ENCODE data around the gene SRRM4.
"Not testable (repeated sequence)": the region's sequence is repeated elsewhere in the genome, so short reads cannot be mapped to it uniquely, and the experiment has no call there.

Gene SRRM4, protein sequence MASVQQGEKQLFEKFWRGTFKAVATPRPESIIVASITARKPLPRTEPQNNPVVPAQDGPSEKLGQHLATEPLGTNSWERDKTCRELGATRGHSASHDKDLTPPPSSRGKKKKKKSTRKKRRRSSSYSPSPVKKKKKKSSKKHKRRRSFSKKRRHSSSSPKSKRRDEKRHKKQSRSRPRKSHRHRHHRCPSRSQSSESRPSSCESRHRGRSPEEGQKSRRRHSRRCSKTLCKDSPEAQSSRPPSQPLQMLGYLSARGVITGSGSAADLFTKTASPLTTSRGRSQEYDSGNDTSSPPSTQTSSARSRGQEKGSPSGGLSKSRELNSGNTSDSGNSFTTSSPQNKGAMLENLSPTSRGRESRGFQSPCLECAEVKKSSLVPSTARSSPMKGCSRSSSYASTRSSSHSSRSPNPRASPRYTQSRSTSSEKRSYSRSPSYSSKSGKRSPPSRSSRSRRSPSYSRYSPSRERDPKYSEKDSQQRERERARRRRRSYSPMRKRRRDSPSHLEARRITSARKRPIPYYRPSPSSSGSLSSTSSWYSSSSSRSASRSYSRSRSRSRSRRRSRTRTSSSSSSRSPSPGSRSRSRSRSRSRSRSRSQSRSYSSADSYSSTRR

DNA sequence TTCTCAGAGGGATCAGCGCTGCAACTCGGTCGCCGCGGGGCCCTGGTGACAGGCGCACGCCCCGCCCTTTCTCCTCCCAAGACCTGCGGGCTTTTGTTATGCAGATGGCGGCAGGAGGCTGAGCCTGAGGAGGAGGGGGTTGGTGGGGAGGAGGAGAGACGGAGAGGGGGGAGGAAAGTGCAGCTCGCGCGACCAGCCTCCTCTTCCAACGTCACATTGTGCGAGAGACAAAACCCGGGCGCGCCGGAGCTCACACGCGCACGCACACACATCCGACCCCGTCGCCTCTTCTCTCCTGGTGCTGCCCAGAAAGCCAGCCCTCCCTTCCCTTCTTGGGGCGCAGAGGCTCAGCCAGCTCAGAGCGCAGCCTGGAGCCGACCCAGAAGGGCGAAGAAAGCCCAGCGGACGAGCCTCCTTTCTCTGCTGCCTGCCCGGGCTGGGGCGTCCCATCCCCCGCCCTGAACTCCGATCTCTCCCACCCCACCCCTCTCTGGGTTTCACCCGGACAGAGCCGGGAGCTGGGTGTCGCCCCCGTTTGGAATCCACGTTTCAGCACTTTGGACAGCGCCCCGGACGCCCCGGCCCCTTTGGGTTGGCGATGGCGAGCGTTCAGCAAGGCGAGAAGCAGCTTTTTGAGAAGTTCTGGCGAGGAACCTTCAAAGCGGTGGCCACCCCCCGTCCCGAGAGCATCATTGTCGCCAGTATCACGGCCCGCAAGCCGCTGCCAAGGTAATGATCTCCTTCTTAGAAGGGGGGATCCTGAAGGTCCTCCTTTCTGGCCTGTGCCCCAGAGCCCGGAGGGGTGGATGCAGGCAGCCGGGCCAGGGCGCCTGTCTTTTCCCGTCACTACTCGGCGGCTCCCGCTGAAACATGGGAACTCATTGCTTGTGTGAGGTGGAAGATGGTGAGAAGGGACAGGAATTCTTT, at the start of gene SRRM4:
TSS of gene SRRM4 (plus strand) at position 257 of the 927 bp plus-strand sequence. CDS start at position 599, 342 bp downstream.
- no peak for DNase-seq (ENCODE audit: low read depth)

- DNase-seq (ENCODE audit: low read depth): no peak
Measured at GRCh38 chr12:118946256-118946655, 35.1 kb upstream of the SRRM4 start.

GRCh38 chr12:118958520-118958919, 22.8 kb upstream of the SRRM4 start:
- DNase-seq (ENCODE audit: low read depth): no peak

DNA sequence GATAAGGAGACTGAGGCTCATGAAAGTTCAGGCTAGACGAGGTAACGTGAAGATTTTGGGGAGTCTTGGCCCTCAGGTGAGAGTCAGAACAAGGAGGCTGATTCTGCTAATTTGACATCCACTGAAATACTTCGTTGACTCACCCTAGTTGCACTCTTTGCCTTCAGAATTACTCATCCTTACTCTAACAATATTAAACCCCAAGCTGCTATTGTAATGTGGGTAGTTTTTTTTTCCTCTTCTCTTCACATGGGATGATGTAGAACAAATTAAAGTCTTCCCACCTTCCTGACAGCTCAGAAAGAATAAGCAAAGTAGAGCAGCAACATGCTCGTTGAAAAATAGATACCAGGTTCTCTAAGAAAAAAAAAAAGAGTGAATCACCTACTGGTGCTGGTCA, 22.0 kb upstream of the SRRM4 start:
- no peak for DNase-seq (ENCODE audit: low read depth)

DNA sequence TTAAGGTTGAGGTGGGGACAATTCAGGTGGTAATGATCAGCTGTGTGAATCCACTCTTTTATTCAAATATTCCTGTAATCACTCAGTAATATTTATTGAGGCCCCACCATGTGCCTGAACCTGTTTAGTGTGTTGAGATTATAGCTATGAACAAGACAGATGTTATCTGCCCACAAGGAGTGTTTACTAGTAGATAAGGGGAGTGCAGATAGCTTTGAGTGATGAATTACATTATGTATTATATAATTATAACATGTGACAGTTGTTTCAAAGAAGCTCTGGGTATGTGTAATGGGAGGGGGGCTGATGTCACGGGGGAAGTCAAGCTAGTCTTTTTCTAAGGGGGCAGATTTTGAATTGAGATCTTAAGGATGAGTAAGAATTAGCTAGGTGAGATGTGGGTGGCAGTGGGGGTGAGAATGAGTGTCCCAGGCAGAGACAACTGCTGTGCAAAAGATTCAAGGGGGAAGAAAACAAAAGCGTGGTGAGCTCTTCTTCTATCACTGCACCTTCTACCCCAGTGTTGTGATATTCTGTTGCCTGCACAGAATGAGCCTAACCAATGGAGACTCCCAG, 21.3 kb upstream of the SRRM4 start:
- DNase-seq (ENCODE audit: low read depth): no peak

GRCh38 chr12:118960865-118961264, 20.5 kb upstream of the SRRM4 start:
- no peak for DNase-seq (ENCODE audit: low read depth)

DNA sequence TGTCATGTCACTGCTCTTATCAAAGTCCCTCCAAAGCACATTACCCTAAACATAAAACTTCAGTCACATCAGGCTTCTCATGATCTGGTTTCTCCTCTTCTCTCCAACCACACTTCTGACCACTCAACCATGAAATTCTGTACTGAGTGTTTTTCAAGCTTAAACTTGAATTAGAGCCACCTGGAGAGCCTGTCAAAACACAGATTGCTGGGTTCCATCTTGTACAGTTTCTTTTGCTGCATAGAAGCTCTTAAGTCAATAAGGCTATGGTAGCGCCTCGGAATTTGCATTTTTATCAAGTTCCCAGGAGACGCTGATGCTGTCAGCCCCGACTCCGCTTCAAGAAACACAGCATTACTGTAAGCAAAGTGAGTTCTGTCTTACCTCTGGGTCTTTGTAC, 16.4 kb upstream of the SRRM4 start:
- DNase-seq (ENCODE audit: low read depth): no peak

DNA sequence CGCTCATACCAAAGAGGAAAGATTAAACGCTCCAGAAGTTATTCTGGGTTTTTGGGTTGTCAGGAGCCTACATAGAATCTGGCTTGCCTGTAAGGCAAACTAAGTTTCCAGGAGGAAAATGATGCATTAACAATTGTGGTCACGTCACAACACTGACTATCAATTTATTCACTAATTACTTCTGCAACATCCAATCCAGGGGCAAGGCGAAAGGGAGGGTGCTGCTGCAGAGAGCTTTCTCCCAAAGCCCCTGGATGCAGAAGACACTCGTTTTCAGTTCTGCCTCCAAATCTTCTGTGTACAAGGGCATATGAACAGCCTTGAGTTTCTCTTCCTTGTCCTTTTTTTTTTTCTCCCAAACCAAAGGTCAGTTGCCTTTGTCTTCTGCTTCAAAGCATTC, 10.5 kb upstream of the SRRM4 start:
- DNase-seq (ENCODE audit: low read depth): no peak

- DNase-seq (ENCODE audit: low read depth): no peak
Measured at GRCh38 chr12:118972982-118973381, 8.4 kb upstream of the SRRM4 start.

DNA sequence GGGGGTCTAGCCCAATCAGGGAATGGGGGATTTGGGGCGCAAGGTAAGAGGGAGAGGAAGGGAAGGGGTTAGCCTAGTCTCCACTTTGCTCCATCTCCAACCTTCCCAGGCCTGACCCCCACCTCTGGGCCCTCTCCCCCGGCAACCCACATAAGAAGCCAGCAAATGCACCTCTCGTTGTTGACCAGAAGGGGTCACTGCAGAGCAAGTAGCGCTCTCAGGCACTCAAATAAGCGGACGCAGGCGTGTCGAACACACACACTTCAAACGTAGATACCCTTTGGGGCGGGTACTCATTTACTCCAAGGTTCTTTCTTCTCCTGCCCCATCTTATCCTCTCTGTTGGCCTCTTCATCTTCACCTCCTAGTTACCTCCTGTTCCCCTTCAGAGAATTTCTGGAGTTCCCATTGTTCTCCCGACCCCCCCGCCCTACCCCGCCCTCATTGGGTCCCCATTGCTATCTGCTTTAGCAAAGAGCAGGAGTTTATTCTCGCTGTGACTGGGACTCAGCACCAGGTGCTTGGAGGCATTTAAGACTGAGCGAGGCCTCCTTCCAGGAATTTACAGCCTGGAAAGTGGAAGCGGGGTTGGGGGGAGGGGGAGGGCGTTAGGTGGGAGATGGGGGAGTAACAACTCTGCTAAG, 1.5 kb upstream of the SRRM4 start:
- no peak for DNase-seq (ENCODE audit: low read depth)

DNA sequence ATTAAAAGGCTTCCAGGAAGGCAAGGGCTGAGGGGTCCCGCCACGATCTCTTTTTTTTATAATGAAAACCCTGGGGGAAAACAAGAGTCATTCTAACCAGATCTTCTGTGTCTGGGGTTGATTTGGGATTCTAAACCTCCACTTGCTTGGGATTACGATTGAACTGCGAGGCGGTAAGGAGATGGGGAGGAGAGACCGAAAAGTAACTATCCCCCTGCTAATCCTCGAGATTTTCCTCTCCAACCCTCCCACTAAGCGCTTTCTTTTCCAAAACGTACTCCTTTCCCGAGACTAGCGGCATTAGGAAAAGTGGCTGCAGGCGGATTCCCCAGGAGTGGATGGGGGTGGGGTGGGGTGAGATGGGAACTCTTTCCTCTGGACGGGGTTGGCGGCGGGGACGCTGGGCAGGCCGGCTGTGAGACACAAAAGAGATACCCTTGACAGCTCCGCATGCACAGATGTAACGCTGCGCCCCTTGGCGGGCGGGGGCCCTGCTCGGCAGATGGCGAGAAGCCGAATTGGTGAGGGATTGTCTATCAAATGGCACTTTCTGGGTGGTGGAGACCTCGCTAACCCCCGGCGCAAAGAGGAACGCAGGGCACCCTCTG, 830 bp upstream of the SRRM4 start:
- no peak for DNase-seq (ENCODE audit: low read depth)

- DNase-seq (ENCODE audit: low read depth): no peak
Measured at GRCh38 chr12:118982302-118982701, 961 bp downstream of the SRRM4 start.

DNA sequence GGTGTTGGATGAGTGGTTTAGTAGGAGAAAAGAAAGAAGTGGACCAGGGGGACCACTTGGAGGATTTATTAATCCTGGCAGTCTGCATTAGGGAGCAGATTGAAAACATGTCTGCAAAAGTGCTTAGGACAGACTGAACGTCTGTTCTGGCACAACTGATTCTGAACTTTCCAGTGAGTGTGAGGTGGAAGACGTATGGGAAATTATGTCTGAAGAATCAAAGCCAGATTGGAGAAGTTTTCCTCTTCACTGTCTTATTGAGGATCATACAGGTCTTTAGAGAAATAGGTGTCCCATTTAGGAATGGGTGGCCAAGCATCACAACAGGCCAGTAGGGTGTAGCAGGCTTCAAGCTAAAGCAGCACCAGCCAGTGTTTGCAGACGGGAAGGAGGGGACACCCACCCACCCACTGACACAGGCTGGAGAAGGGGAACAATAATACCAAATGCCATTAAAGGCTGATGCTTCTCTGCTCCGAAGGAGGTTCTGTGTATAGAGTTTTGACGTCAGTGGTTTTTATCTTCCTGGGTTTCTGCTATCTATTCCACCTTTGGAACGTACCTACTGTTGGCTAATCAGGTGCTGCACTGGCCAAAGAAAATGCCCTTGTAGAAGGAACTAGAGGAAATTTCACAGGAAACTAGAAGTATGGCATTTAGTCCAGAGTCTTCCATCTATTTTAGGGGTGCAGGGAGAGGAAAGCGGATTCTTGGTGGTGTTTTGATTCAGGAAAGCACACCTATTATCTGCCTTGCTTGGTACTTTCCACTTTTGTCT, 1.8 kb downstream of the SRRM4 start:
- DNase-seq (ENCODE audit: low read depth): no peak

DNA sequence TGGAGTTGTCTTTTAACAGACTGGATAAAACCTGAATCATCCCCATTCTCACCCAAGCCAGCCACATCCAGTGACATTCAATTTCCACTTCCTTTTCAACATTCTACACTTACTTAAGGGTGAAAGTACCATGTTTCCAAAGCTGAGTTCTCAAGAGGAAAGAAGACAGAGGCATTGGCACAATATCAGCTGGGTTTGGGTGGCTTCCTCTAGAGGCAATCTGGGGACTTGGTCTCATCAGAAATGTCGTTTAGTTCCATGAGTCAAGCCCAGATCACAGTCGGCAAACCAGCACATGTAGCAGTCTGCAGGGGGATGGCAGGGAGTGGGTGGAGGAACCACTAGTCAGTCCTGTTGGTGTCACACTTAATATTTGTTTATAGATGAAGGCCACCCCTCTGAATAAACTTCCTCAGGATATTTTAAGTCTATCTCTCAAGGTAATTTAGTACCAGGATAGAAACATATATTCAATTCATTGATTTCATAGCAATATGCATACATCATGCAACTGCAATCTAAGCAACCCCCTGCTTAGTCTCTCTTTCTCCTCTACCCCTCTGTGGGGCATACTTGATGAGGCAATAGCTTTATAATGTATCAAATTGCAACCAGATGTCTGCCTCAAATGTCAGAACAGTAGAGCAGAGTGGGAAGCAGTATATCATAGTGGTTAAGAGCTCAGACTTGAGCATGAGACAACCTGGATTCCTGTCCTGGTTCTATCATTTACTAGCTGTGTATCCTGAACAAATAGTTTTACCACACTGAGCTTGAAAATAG, 3.0 kb downstream of the SRRM4 start:
- DNase-seq (ENCODE audit: low read depth): no peak

DNA sequence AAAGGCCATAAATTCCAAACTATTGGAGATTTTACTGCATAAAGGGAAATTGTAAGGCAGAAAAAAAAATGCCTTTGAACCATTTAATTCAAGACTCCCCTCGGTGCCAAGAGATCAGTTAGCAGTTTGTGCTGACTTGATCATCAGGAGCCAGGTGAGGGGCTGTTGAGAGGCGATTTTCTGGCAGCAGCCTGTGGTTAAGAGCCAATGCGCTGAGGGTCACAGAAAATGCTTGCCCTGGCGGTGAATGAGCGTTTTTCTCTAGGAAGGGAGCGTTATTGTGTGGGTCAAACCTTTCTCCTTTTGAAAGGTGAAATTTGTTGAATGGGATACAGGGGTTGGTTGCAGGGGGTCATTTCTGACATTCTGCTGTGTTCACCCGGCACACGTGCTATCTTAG, 4.7 kb downstream of the SRRM4 start:
- DNase-seq (ENCODE audit: low read depth): no peak

DNA sequence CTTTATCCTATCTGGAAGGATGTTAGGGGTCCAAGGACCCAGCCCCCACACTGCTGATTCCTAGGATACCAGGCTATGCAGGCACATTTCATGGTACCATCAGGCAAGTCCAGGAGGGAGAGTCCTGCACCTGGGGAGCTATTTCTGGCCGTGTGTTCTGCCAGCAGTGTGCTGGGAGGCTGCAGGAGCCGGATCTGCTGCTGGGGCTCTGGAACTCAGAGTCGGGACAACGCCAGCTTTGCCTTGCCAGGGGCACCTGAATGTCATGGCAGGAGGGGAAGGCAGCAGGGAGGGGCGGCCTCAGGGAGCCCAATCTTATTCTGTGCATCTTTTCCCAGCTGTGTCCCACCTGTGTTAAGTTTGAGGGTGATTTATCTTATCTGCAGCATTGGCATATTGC, 17.8 kb downstream of the SRRM4 start:
- no peak for DNase-seq (ENCODE audit: low read depth)

DNA sequence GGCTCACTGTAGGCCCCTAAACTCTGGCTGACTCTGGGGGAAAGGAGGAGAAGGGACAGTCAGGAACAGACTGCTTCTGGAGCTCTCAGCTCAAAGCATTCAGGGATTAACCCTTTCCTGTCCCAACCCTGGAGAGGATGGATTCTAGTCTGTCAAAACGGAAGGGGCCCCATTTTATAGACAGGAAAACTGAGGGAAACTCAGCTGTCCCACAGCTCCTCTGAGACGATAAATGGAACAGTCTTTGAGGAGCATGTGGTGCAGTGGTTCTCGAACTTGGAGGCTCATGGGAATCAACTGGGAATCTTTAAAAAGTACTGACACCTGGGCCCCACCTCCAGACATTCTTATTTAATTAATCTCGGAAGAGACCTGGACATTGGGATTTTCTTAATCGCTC, 23.7 kb downstream of the SRRM4 start:
- DNase-seq (ENCODE audit: low read depth): no peak

DNA sequence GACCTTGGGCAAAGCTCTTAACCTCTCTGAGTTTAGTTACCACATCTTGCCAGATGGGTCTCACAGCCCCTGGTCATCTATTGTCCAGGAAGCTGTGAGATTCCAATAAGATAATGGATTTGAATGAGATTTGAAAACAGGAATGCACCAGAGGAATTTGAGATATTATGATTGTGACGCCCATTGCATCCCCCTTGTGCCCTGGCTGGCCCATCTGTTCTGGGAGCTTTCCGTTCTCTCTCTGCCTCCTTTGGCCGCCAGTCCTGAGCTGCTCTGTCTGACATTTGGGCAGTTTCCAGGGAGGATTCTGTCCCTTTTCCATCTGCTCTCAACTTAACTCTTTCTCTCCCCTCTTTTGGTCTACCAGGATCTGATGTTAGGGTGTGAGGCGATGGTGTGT, 24.6 kb downstream of the SRRM4 start:
- DNase-seq (ENCODE audit: low read depth): no peak

- DNase-seq (ENCODE audit: low read depth): no peak
Measured at GRCh38 chr12:119006746-119007145, 25.4 kb downstream of the SRRM4 start.

- not testable (repeated sequence) for DNase-seq (ENCODE audit: low read depth)
Measured at GRCh38 chr12:119008273-119008672, 26.9 kb downstream of the SRRM4 start.
